CD4-positive, alpha-beta T cell (primary cell): ENCODE measurements around the gene AUTS2. TPM values are rescaled to one million over a fixed set of nuclear protein-coding genes. Genes with fewer than 3 reads are reported as not detected.
A peak's percentile ranks its signal among the peaks of the same experiment; 100 is the strongest.

Experiments
- ATAC-seq: fragments of 200-7000 bp; cut with Tn5 transposase; one replicate; pipeline ENCODE4 v1.10.0; 2022; ENCODE audit warnings: mild to moderate bottlenecking; ENCODE audit not compliant: poor library complexity
- CTCF ChIA-PET: fragments of 350-600 bp; sonication (Branson Sonifier 250); formaldehyde crosslinking; loops from one replicate; lab custom pipeline; 2021; ENCODE audit warnings: antibody characterized with exemption, inconsistent platforms; lab: Charles Lee
- POLR2A ChIA-PET: fragments of 350-600 bp; sonication (Branson Sonifier 250); formaldehyde crosslinking; loops from one replicate; lab custom pipeline; 2021; ENCODE audit warnings: antibody characterized with exemption, inconsistent platforms; lab: Charles Lee
- DNase-seq, 14 experiments: peaks; one replicate each; pipeline ENCODE4 v3.0.0-alpha.2; 2013 to 2020; ENCODE audit warnings: mixed read lengths in 2 of 14
- H3K27ac ChIP-seq, 2 donors: one replicate each; pipeline versions ENCODE4 v1.5.1 to v1.7.0; 2013; ENCODE audit warnings: low read length in 2 of 2, low read depth in 1 of 2, mild to moderate bottlenecking in 1 of 2
- H3K27me3 ChIP-seq, 2 experiments: 1 replicate in 1 of 2; 2 replicates in 1 of 2; pipeline versions ENCODE4 v1.6.1 to v1.7.0; 2013; ENCODE audit warnings: low read length in 2 of 2, control low read depth in 1 of 2, mild to moderate bottlenecking in 1 of 2, moderate library complexity in 1 of 2; ENCODE audit not compliant: insufficient read depth in 2 of 2, control insufficient read depth in 1 of 2
- H3K36me3 ChIP-seq: one replicate; pipeline ENCODE4 v1.6.1; 2013; ENCODE audit warnings: low read length, control low read depth; ENCODE audit not compliant: insufficient read depth
- H3K4me1 ChIP-seq: one replicate; pipeline ENCODE4 v1.6.1; 2013; ENCODE audit warnings: low read length, control low read depth; ENCODE audit not compliant: insufficient read depth
- H3K4me3 ChIP-seq: one replicate; pipeline ENCODE4 v1.5.1; 2013; ENCODE audit warnings: mild to moderate bottlenecking, low read length, moderate library complexity
- H3K9me3 ChIP-seq, 2 experiments: 1 replicate in 1 of 2; 2 replicates in 1 of 2; pipeline versions ENCODE4 v1.6.1 to v1.7.0; 2013; ENCODE audit warnings: low read length in 2 of 2, mild to moderate bottlenecking in 2 of 2, control low read depth in 1 of 2, moderate library complexity in 1 of 2; ENCODE audit not compliant: control insufficient read depth in 1 of 2, insufficient read depth in 1 of 2
- H3K27ac Mint-ChIP-seq: one replicate; pipeline ENCODE4 v1.8.0; 2020; ENCODE audit warnings: mixed read lengths
- H3K27me3 Mint-ChIP-seq: one replicate; pipeline ENCODE4 v1.8.0; 2021; ENCODE audit warnings: mixed read lengths
- H3K36me3 Mint-ChIP-seq: one replicate; pipeline ENCODE4 v1.8.0; 2021; ENCODE audit warnings: low read depth, mixed read lengths
- H3K4me1 Mint-ChIP-seq: one replicate; pipeline ENCODE4 v1.8.0; 2021; ENCODE audit warnings: low read depth, mixed read lengths
- H3K4me3 Mint-ChIP-seq: one replicate; pipeline ENCODE4 v1.8.0; 2020; ENCODE audit warnings: mild to moderate bottlenecking, mixed read lengths
- H3K9me3 Mint-ChIP-seq: one replicate; pipeline ENCODE4 v1.8.0; 2020; ENCODE audit warnings: mixed read lengths
- intact Hi-C, 2 experiments: fragments of 100-400 bp; cut with DNase I in 1 of 2; cut with micrococcal nuclease in 1 of 2; formaldehyde crosslinking; loops; one replicate each; pipeline versions ENCODE4 v1.15.1 to v1.9.0; 2023 to 2025; cut with DNase I, micrococcal nuclease
- total RNA-seq, 174 experiments: library from RNA in 2 of 174; stranded (reverse) in 2 of 174; gene quantifications; one replicate each; pipeline ENCODE4 v1.2.3 and lab custom pipeline; 2021 to 2026
- TF ChIP-seq, protein P1 (sequence below): fragments of 200-600 bp; IDR thresholded peaks from one replicate; pipeline ENCODE4 v1.8.0; 2022; ENCODE audit warnings: antibody characterized with exemption, mild to moderate bottlenecking

Gene AUTS2
- total RNA-seq, 2 experiments from 2014 or later: 43.6 to 47.6 TPM

DNA sequence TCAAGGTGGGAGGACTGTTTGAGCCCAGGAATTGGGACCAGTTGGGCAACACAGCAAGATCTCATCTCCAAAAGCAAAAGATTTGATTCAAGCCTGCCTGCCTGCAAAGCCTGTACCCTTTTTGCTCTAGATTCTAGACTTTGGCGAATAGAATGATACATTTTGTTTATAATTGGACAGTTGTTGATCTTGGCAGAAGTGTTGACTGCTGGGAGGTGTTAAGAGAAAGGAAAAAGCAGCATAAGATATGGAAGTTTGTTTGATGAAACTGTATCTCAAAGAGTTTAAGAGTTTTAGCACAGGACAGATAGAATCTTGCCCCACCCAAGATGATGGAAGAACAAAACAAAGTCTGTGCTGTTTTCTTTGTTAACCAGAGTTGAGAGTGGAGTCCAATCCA is 224.1 kb downstream of the AUTS2 start:
- Mint-ChIP-seq H3K4me3 (no peak overlapping the region), H3K27me3 (no peaks in the 10 kb centered on the region), H3K9me3 (no peaks in the 10 kb centered on the region), H3K36me3 (no peaks in the 10 kb centered on the region), H3K27ac (no peak overlapping the region), H3K4me1 (peaks cover 17% of the 10 kb centered on the region)
- no peak overlapping the region for H3K27ac ChIP-seq
- CTCF ChIA-PET: no interaction called here
- ATAC-seq (no peak), DNase-seq (no peak)
- TF ChIP-seq, protein P1, sequence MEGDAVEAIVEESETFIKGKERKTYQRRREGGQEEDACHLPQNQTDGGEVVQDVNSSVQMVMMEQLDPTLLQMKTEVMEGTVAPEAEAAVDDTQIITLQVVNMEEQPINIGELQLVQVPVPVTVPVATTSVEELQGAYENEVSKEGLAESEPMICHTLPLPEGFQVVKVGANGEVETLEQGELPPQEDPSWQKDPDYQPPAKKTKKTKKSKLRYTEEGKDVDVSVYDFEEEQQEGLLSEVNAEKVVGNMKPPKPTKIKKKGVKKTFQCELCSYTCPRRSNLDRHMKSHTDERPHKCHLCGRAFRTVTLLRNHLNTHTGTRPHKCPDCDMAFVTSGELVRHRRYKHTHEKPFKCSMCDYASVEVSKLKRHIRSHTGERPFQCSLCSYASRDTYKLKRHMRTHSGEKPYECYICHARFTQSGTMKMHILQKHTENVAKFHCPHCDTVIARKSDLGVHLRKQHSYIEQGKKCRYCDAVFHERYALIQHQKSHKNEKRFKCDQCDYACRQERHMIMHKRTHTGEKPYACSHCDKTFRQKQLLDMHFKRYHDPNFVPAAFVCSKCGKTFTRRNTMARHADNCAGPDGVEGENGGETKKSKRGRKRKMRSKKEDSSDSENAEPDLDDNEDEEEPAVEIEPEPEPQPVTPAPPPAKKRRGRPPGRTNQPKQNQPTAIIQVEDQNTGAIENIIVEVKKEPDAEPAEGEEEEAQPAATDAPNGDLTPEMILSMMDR: no peak
- no peak overlapping the region for H3K4me3 ChIP-seq
- no peaks in the 10 kb centered on the region for H3K36me3 ChIP-seq
- no peaks in the 10 kb centered on the region for H3K27me3 ChIP-seq
- POLR2A ChIA-PET: no interaction called here
- intact Hi-C loops: loop anchor here in 1 of 2 experiments (10.0 kb wide), 1 partner anchor 1012 kb away; no protein-coding TSS in a partner anchor
- no peaks in the 10 kb centered on the region for H3K9me3 ChIP-seq
- H3K4me1 ChIP-seq: no peaks in the 10 kb centered on the region

DNA sequence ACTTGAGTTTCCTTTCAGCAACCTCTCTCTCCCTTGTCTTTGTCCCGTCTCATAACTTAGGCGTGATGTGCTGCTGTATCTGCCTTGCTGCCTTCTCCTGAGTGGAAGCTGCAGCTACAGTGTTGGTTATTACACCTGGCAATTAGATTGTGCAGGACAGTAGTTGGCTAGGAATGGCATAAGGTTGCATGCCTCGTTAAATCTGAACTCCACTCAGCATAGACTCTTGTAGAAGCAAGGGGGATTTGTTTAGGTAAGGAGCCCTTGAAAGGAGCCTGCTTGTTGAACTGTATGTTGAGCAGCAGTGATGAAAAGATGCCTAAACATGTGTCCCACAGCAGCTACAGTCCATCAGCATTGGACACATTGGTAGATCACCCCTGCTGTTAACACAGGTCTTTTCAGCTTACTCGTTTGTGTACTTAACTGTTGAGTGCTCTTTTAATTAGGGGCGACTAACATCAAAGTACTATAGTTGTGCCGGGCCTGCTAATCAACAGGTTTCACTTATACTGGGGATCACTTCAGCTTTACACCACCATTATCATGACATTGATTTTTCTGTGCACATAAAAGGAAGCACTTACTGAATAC is 225.0 kb downstream of the AUTS2 start:
- Histone ChIP-seq H3K4me1 (no peaks in the 10 kb centered on the region), H3K9me3 (no peaks in the 10 kb centered on the region), H3K4me3 (no peak overlapping the region), H3K36me3 (no peaks in the 10 kb centered on the region), H3K27me3 (no peaks in the 10 kb centered on the region), H3K27ac (no peak overlapping the region)
- peak overlapping the region; percentile 74 for H3K4me3 Mint-ChIP-seq
- H3K27me3 Mint-ChIP-seq: no peaks in the 10 kb centered on the region
- H3K27ac Mint-ChIP-seq: peak overlapping the region; percentile 58
- H3K36me3 Mint-ChIP-seq: no peaks in the 10 kb centered on the region
- H3K4me1 Mint-ChIP-seq: peaks cover 23% of the 10 kb centered on the region
- no peak for DNase-seq
- TF ChIP-seq, protein P1: no peak
- no peaks in the 10 kb centered on the region for H3K9me3 Mint-ChIP-seq
- ATAC-seq: no peak
- POLR2A ChIA-PET: no interaction called here
- CTCF ChIA-PET: no interaction called here
- intact Hi-C loops: loop anchor here in 1 of 2 experiments (10.0 kb wide), 1 partner anchor 1012 kb away; no protein-coding TSS in a partner anchor

DNA sequence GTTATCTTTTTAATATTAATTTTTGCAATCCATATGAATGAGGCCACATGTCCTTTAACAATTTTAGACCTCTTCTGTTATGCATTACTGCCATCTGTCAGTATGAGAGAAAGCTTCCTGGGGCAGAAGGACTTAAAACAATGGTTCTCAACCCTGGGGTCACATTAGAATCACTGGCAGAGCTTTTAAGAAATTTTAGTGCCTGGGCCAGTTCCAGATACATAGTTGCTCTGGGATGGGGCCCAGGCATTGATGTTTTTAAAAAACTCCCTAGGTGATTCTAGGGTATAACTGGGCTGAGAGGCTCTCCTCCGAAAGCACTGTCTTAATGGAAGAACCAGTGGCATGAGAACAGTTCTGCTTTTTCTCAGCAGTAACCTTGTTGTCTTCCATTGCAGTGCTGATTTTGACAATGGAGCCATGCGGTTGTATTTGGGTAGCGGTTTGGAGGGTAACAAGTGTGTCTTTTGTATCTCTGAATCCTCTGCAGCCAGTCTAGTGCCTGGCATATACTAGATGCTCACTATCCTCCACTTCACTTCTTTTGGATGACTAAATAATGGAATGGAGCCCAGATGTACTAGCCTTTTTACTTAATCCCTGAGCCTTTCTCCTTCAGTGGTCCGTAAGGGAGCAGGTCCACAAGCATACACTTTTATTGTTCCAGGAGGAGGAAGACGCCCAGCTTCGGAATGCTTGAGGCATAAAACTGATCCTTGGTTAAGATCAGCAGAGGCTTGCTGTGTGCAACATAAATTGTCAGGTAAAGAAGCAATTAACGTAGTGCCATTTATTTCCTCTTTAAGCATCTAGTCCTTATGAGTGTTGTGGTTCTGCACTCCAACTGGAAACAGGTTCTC is 227.1 kb downstream of the AUTS2 start:
- ATAC-seq (no peak), DNase-seq (peak in 1 of 14 experiments; percentile 2)
- Mint-ChIP-seq H3K4me3 (no peak overlapping the region), H3K9me3 (no peaks in the 10 kb centered on the region), H3K27ac (peak overlapping the region; percentile 34), H3K36me3 (no peaks in the 10 kb centered on the region), H3K27me3 (no peaks in the 10 kb centered on the region), H3K4me1 (peaks cover 23% of the 10 kb centered on the region)
- Histone ChIP-seq H3K27me3 (no peaks in the 10 kb centered on the region), H3K27ac (peak overlapping the region in 1 of 2 donors; percentile 13), H3K9me3 (no peaks in the 10 kb centered on the region), H3K4me1 (no peaks in the 10 kb centered on the region), H3K36me3 (no peaks in the 10 kb centered on the region), H3K4me3 (no peak overlapping the region)
- POLR2A ChIA-PET: interaction anchor here (1.0 kb wide), 1 partner anchor 121 kb away, joined by 3 read pairs; no protein-coding TSS in a partner anchor
- CTCF ChIA-PET: no interaction called here
- intact Hi-C loops: loop anchor here in 1 of 2 experiments (10.0 kb wide), 1 partner anchor 1009 kb away; no protein-coding TSS in a partner anchor
- TF ChIP-seq, protein P1: no peak
